Measurements from ENCODE around the gene C5orf24. TPM values are rescaled to one million over a fixed set of nuclear protein-coding genes. Genes with fewer than 3 reads are reported as not detected.
"Not testable (repeated sequence)": the region's sequence is repeated elsewhere in the genome, so short reads cannot be mapped to it uniquely, and the experiment has no call there.

The C5orf24 gene
- total RNA-seq = 55.1 and 59.4 TPM in 2 replicates

DNA sequence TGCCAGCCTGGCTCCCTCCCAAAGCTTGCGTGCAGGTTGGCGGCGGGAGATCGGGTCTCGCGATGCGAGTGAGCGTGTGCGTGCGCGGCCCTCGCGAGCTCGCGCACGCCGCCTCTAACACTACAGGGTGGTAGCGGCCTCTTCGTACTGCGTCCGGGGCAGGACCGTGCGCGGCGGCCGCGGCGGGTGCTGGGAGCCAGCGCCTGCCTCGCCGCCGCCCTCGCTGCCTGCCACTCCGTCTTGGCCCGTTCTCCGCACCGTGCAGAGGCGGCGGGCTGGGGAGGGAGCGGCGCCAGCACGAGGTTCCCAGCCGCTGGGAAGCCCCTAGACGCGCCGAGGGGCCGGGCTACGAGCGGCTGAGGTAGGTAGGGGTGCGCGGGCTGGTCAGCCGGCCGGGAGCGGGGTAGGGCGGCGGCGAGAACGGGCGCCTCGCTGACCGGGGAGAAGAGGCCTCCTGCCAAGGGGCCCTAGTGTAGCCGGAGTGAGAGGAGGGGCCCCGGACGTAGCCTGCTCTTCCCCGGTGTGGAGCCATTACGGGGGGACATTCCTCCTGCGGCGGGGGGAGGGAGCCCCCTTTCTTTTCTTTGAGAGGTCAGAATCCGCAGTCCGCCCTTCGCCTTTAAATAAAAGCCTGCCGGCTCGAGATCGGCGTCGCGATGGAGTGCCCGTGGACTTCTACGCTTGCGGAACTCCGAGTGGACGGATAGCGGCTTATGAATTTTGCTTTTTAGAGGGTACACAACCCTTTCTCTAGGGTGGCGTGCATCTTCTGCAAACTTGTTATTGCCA lies at the start of gene C5orf24:
TSS of gene C5orf24 (plus strand) at position 117 of the 789 bp plus-strand sequence. CDS start 8,933 bp downstream, outside the sequence.
- DNase-seq (ENCODE audit: low read depth, low spot score) = peak; percentile 79

DNA sequence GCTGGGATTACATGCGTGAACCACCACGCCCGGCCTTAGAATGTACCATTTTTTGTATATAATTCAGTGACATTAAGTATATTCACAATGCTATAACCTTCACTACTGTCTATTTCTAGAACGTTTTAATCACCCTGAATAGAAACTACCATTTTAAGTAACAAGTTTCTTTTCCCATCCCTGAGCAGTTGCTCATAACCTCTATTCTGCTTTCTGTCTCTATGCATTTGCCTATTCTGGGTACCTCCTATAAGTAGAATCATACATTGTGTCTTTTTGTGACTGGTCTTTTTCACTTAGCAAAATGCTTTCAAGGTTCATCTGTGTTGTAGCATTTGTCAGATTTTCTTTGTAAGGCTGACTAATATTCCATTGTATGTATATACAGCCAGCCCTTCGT lies 47.3 kb upstream of the C5orf24 start:
- DNase-seq (ENCODE audit: low read depth, low spot score) = no peak

DNA sequence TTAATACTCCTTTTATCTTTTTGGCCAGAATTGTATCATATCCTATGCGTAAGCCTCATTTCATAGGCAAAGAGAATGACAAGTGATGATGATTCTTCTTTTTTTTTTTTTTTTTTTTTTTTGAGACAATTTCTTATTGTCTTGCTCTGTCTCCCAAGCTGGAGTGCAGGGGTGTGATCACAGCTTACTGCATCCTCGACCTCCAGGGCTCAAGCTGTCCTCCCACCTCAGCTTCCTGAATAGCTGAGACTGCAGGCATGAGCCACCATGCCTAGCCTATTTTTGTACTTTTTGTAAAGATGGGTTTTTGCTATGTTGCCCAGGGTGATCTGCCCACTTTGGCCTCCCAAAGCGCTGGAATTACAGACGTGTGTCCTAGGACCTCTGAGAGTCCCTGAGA lies 41.9 kb upstream of the C5orf24 start:
- DNase-seq (ENCODE audit: low read depth, low spot score) = no peak

DNA sequence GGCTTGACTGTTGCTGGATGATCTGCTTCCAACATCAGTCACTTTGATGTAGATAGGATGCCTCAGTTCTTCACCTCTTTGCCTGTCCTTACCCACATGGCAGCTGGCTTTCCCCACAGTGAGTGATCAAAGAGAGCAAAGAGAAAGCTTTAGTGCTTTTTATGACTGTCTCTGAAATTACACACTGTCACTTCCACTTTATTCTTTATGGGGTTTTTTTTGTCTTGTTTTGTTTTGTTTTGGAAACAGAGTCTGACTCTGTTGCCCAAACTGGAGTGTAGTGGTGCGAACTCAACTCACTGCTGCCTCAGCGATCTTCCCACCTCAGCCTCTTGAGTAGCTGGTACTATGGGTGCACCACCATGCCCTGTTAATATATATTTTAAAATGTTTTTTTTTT lies 32.4 kb upstream of the C5orf24 start:
- DNase-seq (ENCODE audit: low read depth, low spot score) = no peak

DNA sequence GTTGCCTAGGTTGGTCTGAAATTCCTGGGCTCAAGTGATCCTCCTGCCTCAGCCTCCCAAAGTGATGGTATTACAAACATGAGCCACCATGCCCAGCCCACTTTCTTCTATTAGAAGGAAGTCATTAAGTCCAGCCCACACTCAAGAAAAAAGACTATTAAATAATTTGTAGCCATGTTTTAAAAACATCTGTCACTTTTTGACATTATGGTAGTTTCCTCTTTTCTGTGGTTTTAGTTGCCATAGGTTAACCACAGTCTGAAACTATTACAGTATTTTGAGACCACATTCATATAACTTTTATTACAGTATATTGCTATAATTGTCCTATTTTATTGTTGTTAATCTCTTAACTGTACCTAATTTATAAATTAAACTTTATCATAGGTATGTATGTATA lies 31.9 kb upstream of the C5orf24 start:
- DNase-seq (ENCODE audit: low read depth, low spot score) = no peak

DNA sequence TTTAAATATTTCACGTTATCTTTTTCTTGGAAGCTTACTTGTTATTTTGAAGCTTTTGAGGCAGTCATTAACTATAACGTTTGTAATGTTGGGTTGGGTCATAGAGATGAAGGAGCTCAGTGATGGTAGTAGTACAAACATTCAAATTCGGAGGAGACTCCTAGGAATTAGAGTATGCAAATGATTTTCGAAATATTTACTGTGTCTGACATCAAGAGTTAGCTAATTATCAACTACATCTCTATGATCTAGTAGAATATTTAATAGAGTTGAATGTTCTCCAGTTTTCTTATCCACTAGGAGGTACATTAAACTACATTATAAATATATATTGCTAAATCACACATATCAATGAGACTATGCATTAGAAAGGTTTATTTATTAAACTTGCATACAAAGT lies 28.8 kb upstream of the C5orf24 start:
- DNase-seq (ENCODE audit: low read depth, low spot score) = no peak

DNA sequence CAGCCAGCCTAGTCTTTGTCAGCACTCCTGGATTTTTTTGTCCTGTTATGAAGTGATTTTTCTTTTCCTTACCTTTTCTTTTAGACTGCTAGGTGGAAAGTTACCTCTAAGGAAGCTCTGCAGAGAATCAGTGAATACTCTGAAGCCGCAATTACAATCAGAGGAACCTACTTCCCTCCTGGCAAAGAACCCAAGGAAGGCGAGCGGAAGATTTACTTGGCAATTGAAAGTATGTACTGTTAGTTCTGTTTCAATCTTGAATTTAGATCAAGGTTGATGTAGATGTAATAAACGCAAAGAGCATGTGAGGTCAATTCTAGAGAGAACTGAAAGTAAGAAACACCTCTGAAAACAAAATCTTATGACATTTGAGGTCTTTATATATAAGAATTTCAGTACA lies 27.0 kb upstream of the C5orf24 start:
- DNase-seq (ENCODE audit: low read depth, low spot score) = no peak

DNA sequence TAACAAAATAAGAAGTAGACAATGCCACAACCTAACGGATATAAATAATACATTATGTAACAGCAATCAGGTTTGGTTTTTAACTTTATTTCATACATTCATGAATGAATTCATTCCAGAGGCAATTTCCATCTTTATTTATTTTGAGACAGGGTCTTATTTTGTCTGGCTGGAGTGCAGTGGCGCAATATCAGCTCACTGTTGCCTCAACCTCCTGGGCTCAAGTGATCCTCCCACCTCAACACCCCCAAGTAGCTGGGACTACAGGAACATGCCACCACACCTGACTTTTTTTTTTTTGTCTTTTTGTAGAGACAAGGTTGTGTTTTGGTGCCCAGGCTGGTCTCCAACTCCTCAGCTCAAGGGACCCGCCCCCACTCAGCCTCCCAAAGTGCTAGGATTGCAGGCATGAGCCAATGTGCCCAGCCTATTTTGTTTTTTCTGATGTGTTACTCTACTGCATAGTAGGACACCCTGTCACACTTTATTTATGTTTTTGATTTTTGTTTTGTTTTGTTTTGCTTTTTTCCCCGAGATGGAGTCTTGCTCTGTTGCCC lies 26.3 kb upstream of the C5orf24 start:
- no peak for DNase-seq (ENCODE audit: low read depth, low spot score)

DNA sequence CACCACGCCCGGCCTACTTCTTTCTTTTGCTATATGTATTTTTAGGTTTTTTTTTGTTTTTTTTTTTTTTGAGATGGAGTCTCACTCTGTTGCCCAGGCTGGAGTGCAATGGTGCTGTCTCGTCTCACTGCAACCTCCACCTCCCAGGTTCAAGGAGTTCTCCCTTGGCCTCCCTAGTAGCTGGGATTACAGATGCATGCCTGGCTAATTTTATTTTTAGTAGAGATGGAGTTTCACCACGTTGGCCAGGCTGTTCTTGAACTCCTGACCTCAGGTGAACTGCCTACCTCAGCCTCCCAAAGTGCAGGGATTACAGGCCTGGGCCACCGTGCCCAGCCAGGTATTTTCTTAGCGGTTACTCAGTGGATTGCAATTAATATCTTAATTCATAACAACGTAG lies 23.9 kb upstream of the C5orf24 start:
- no peak for DNase-seq (ENCODE audit: low read depth, low spot score)

DNA sequence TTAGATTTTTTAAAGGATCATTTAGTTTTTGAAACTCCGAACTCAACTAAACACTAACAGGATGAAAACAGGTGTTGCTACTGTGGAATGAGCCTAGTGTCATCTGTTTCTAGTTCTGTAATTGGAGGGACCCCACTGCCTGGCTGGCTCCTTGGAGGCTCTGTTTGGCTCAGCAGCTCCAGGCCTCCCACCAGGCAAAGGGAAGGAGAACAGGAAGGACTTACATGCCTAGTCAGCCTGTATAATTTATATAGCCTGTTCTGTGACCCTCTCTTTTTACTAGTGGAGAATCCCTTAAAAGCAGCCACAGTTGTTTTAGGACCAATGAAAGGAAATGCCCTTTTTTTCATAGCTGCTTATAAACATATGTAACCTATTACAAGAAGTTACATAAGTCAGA lies 21.1 kb upstream of the C5orf24 start:
- no peak for DNase-seq (ENCODE audit: low read depth, low spot score)

DNA sequence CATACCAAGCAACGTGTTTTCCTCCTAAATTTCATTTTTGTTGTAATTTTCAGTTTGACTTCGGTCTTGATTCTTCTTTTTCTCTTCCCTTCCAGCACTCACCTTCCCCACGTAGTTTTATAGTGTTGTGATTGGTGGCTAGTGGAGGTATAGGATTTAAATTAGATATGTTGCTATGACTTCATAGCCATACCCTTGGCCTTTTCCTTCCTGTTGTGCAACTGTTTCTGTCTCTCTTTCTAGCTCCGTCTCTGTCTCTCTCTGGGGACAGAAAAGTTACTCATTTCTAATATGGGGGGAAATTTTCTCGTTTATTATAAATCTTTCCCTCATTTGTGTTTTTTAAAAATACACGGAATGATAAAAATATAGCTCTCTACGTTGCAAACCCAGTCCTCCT lies 20.6 kb upstream of the C5orf24 start:
- DNase-seq (ENCODE audit: low read depth, low spot score) = no peak

DNA sequence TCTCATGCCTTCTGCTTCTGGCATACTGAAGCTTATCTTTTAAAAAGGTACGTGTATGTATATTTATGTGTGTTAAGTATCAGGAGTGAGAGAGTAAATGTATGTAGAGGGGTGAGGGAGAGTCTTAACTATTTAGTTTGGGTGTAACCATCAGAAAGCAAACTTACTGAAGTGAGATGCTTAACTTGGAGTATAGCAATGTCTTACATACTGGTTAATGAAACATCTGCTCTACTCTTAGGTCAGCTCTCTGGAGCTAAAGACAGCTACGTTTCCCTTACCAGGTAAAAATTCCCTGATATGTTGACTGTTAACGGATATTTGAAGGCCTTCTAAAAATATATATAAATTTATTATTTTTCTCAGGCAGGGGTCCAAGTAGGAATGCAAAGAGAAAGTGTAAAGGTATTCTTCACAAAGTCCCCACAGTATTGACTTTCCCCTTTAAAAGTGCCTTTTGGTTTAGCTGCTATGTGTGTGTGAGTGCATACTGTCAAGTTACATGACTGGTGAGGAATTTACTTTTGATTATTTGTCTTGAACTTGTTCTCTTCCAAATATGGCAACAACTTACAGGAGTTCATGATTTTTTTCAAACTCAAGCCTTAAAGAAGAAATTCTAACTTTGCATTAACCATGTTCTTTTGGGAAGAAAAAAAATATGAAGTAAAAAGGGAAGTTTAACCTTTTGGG lies 12.3 kb upstream of the C5orf24 start:
- DNase-seq (ENCODE audit: low read depth, low spot score) = no peak

DNA sequence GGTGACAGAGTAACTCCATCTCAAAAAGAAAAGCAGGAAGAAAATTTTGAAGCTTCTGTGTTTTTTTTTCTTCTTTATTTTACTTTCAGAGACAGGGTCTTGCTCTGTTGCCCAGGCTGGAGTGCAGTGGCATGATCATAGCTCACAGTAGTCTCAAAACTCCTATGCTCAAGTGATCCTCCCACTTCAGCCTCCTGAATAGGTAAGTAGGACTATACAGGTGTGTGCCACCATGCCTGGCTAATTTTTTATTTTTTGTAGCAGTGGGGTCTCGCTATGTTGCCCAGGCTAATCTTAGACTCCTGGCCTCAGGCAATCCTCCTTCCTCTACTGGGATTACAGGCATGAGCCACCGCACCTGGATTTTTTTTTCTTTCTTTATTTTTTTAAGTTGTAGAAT lies 10.1 kb upstream of the C5orf24 start:
- no peak for DNase-seq (ENCODE audit: low read depth, low spot score)

DNA sequence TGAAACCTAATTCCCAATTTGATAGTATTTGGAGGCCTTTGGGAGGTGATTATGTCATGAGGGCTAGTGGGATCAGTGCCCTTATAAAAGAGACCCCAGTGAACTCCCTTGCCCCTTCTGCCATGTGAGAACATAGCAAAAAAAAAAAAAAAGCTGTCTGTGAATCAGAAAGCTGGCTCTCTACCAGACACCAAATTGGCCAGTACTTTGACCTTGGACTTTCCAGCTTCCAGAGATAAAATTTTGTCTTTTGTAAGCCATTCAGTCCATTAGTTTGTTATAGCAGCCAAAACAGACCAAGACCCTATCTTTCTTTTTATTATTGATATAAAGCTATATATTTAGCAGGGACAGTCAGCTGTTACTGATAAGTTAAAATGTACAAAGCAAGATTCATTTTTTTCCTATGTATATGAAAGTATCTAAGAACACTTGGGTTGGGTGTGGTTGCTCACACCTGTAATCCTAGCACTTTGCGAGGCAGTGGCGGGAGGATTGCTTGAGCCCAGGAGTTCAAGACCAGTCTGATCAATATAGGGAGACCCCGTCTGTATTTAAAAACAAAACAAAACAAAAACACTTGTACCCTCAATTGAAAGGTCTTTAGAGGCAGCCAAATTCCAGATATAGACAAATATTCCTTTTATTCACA lies 8.1 kb upstream of the C5orf24 start:
- DNase-seq (ENCODE audit: low read depth, low spot score) = no peak

DNA sequence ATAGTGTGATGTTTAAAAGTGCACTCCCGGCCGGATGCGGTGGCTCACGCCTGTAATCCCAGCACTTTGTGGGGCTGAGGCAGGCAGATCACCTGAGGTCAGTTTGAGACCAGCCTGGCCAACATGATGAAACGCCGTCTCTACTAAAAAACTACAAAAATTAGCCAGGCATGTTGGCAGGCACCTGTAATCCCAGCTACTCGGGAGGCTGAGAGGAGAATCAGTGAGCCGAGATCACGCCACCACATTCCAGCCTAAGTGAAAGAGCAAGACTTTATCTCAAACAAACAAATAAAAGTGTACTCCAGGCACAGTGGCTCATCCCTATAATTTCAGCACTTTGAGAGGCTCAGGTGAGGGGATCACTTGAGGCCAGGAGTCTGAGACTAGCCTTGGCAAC lies 7.4 kb upstream of the C5orf24 start:
- DNase-seq (ENCODE audit: low read depth, low spot score) = not testable (repeated sequence)

DNA sequence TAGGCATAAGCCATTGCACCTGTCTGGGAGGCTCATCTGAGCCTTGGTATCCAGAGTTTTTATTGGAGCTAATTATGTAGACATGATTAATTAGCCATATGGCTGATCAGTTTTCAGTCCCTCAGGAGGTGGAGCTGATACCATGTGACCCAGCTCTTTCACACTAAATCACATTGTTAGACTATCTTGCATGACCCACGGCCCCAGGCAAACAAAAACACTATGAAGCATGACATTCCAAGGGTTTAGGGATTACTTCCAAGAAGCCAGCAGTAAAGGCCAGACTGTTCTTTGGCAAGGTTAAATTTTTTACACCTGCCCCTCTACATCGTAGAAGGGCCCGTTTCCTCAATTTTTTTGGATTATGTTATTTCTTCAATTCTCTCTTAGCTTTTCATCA lies 5.0 kb upstream of the C5orf24 start:
- DNase-seq (ENCODE audit: low read depth, low spot score) = no peak

DNA sequence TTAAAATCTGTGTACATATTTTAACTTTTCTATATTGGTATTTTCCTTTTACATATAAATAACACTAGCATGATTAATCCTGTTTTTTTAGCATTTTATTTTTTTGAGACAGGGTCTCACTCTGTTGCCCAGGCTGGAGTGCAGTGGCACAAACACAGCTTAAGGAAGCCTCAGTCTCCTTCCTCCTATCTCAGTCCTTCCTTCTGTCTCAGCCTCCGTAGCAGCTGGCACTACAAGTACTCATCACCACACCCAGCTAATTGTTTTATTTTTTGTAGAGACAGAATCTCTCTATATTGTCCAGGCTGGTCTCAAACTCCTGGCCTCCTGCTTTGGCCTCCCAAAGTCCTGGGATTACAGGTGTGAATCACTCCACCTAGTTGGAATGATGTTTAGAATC lies 1.5 kb upstream of the C5orf24 start:
- no peak for DNase-seq (ENCODE audit: low read depth, low spot score)

DNA sequence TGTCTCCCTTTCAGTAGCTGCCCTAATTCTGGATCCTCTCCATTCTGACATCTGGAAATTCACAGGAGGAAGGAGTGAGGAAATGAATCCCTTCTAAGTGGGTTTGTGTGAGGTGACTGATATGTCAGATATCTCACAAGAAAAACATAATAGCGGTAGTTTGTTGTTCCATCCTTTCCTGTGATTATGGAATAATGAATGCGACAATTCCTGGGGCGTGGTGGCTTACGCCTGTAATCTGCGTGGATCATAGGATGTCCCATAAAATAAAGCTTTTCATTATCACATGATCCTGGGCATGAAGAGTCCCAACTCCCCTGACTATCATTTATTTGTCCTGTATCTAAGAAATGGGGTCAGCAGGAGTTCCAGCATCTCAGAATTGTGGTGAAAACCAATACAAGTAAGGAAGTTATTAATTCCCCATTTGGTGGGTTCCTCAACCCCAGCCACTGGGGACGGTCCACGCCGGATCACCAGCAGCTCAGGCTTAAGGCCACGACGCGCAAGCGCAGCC lies 375 bp upstream of the C5orf24 start:
- peak; percentile 51 for DNase-seq (ENCODE audit: low read depth, low spot score)

DNA sequence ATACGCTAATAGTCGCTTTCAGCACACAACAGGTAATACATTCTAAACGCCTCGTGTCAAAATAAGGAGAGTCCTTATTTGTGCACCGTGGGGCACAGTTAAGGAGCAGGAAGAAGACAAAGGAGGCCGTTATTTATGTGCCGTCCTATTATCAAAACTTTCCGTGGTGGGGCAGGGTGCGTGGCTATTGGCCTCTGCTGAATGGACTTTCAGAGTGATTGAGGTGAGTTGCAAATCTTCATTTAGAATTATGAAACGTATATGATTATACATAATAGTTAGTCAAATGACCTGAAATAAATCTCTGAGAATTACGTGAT lies 833 bp downstream of the C5orf24 start:
- DNase-seq (ENCODE audit: low read depth, low spot score) = no peak

DNA sequence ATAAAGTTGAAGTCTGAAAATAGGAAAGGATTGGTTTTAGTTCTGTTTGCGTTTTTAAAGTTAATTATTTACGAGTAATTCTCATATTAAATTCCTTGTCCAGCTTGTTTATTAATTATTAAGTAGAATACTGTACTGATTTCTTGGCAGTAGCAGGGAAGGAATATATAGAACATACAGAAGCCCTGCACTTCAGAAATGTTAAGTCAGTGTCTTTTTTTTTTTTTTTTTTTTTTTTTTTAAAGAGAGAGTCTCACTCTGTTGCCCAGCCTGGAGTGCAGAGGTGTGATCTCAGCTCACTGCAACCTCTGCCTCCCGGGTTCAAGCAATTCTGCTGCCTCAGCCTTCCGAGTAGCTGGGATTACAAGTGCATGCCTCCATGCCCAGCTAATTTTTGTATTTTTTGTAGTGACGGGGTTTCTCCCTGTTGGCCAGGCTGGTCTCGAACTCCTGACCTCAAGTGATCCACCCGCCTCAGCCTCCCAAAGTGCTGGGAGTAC lies 3.7 kb downstream of the C5orf24 start:
- DNase-seq (ENCODE audit: low read depth, low spot score) = not testable (repeated sequence)

DNA sequence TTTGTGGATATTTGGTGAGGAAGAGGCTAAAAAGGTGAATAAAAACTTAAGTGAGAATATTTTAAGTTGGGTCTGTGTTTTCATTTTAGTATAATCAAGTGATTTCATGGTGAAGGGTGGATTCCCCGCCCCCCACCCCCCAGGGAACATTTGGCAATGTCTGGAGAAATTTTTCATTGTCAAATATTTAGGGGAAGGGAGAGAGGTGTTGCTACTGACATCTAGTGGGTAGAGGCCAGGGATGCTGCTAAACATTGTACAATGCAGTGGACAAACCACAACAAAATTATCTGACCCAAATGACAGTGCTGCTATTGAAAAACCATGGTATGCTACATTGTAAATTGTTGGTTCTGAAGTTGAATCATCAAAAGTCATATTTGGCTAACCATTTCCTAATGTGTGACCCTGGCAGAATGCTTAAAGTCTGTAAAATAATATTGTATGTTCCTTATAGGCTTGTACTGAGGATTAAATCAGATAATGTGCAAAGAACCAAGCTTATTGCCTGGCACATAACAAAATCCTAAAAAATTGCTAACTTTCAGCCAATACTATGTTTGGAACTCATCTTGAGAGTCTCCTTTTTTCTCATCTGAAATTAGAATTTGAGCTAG lies 5.6 kb downstream of the C5orf24 start:
- no peak for DNase-seq (ENCODE audit: low read depth, low spot score)

Data from pulmonary artery endothelial cell (primary cell).